HEK293 (cell line): ENCODE measurements around the gene MAGEB1.

ENCODE experiments used
- CTCF ChIA-PET: fragments of 350-600 bp; formaldehyde crosslinking; extraction: SDS; loops from one replicate; lab custom pipeline; 2021; ENCODE audit warnings: antibody characterized with exemption; lab: Yijun Ruan, JAX
- POLR2A ChIA-PET: fragments of 300-600 bp; formaldehyde crosslinking; extraction: SDS; loops from one replicate; lab custom pipeline; 2020; ENCODE audit warnings: antibody characterized with exemption, inconsistent platforms; lab: Yijun Ruan, JAX
- H3K27ac ChIP-seq: fragments of 200-500 bp; sonication (Bioruptor generic); 2 replicates; pipeline ENCODE4 v1.5.1; 2014; ENCODE audit warnings: low read depth, low read length, control low read depth, inconsistent platforms; ENCODE audit errors: extremely low read depth
- H3K36me3 ChIP-seq, 2 experiments: fragments of 200-500 bp in 1 of 2; sonication (Bioruptor generic) in 1 of 2; 1 replicate in 1 of 2; 2 replicates in 1 of 2; pipeline ENCODE4 v1.5.1; 2014 to 2017; ENCODE audit warnings: inconsistent platforms in 2 of 2, low read length in 2 of 2; ENCODE audit not compliant: control insufficient read depth in 2 of 2, insufficient read depth in 1 of 2
- H3K4me1 ChIP-seq: fragments of 200-500 bp; sonication (Bioruptor generic); 2 replicates; pipeline ENCODE4 v1.5.1; 2014; ENCODE audit warnings: mild to moderate bottlenecking, low read length, inconsistent platforms; ENCODE audit not compliant: control insufficient read depth, insufficient read depth
- H3K4me3 ChIP-seq: 2 replicates; pipeline ENCODE4 v1.5.1; 2011; ENCODE audit warnings: low read depth, mild to moderate bottlenecking, control low read depth, low read length, moderate library complexity
- H3K9me3 ChIP-seq: fragments of 200-500 bp; sonication (Bioruptor generic); 2 replicates; pipeline ENCODE4 v1.5.1; 2014; ENCODE audit warnings: low read depth, low read length, inconsistent platforms; ENCODE audit not compliant: control insufficient read depth, insufficient read depth
- GLI2 ChIP-seq: fragments of 450-650 bp; formaldehyde crosslinking; IDR thresholded peaks from 2 replicates; pipeline ENCODE4; 2017; ENCODE audit warnings: missing biosample characterization, missing genetic modification characterization, low read depth, borderline replicate concordance
- TSHZ1 ChIP-seq: fragments of 450-650 bp; formaldehyde crosslinking; IDR thresholded peaks from 2 replicates; pipeline ENCODE4 v1.5.1; 2016; ENCODE audit warnings: missing biosample characterization, missing genetic modification characterization, borderline replicate concordance
- ZBTB17 ChIP-seq: fragments of 450-650 bp; formaldehyde crosslinking; IDR thresholded peaks from 2 replicates; pipeline ENCODE4 v1.5.1; 2016; ENCODE audit warnings: missing biosample characterization, missing genetic modification characterization
- ZBTB7A ChIP-seq: fragments of 450-650 bp; formaldehyde crosslinking; IDR thresholded peaks from 2 replicates; pipeline ENCODE4 v1.5.1; 2016; ENCODE audit warnings: low read depth, missing biosample characterization, missing genetic modification characterization
- ZBTB8A ChIP-seq: fragments of 450-650 bp; formaldehyde crosslinking; IDR thresholded peaks from 2 replicates; pipeline ENCODE4 v1.5.1; 2016; ENCODE audit warnings: missing biosample characterization, missing genetic modification characterization
- ZNF132 ChIP-seq: fragments of 450-650 bp; formaldehyde crosslinking; IDR thresholded peaks from 2 replicates; pipeline ENCODE4 v1.5.1; 2017; ENCODE audit warnings: missing biosample characterization, missing genetic modification characterization, borderline replicate concordance
- ZNF155 ChIP-seq: fragments of 450-650 bp; formaldehyde crosslinking; IDR thresholded peaks from 2 replicates; pipeline ENCODE4 v1.5.1; 2016; ENCODE audit warnings: missing biosample characterization, missing genetic modification characterization
- ZNF169 ChIP-seq: fragments of 450-650 bp; formaldehyde crosslinking; IDR thresholded peaks from 2 replicates; pipeline ENCODE4 v1.5.1; 2016; ENCODE audit warnings: missing biosample characterization, missing genetic modification characterization
- ZNF274 ChIP-seq, 2 experiments: fragments of 200-500 bp in 1 of 2; fragments of 450-650 bp in 1 of 2; sonication (Bioruptor generic) in 1 of 2; formaldehyde crosslinking in 1 of 2; IDR thresholded peaks; 2 replicates each; pipeline versions ENCODE4 v1.5.1 to v1.6.1; 2014 to 2016; ENCODE audit warnings: borderline replicate concordance in 1 of 2, inconsistent platforms in 1 of 2, low read length in 1 of 2, missing biosample characterization in 1 of 2, missing genetic modification characterization in 1 of 2
- ZNF280D ChIP-seq: fragments of 450-650 bp; formaldehyde crosslinking; IDR thresholded peaks from 2 replicates; pipeline ENCODE4 v1.5.1; 2016; ENCODE audit warnings: missing biosample characterization, missing genetic modification characterization
- ZNF302 ChIP-seq: fragments of 450-650 bp; formaldehyde crosslinking; IDR thresholded peaks from 2 replicates; pipeline ENCODE4 v1.5.1; 2016; ENCODE audit warnings: missing biosample characterization, missing genetic modification characterization, low read depth
- ZNF341 ChIP-seq: fragments of 450-650 bp; formaldehyde crosslinking; IDR thresholded peaks from 2 replicates; pipeline ENCODE4; 2016; ENCODE audit warnings: low read depth, missing biosample characterization, missing genetic modification characterization
- ZNF549 ChIP-seq: fragments of 450-650 bp; IDR thresholded peaks from 2 replicates; pipeline ENCODE4 v1.5.1; 2018; ENCODE audit warnings: missing biosample characterization, missing genetic modification characterization, mild to moderate bottlenecking, inconsistent platforms, moderate library complexity
- ZNF629 ChIP-seq: fragments of 450-650 bp; formaldehyde crosslinking; IDR thresholded peaks from 2 replicates; pipeline ENCODE4 v1.5.1; 2017; ENCODE audit warnings: missing biosample characterization, missing genetic modification characterization
- ZNF791 ChIP-seq: fragments of 450-650 bp; formaldehyde crosslinking; IDR thresholded peaks from 2 replicates; pipeline ENCODE4 v1.5.1; 2016; ENCODE audit warnings: missing biosample characterization, missing genetic modification characterization
- TF ChIP-seq, protein P1 (sequence below): fragments of 450-650 bp; formaldehyde crosslinking; IDR thresholded peaks from 2 replicates; pipeline ENCODE4 v1.5.1; 2016; ENCODE audit warnings: missing biosample characterization, missing genetic modification characterization, borderline replicate concordance
- TF ChIP-seq, protein P2 (sequence below): fragments of 450-650 bp; formaldehyde crosslinking; IDR thresholded peaks from 2 replicates; pipeline ENCODE4 v1.5.1; 2016; ENCODE audit warnings: missing biosample characterization, missing genetic modification characterization, low read depth

MAGEB1 gene

GRCh38 chrX:30282527-30282926 lies 35.6 kb downstream of the MAGEB1 start:
- H3K4me3 ChIP-seq, result no peak overlapping the region
- no peaks in the 10 kb centered on the region for H3K36me3 ChIP-seq
- POLR2A ChIA-PET, result no interaction called here
- no peaks in the 10 kb centered on the region for H3K9me3 ChIP-seq
- H3K4me1 ChIP-seq, result no peaks in the 10 kb centered on the region
- CTCF ChIA-PET, result no interaction called here
- no peak for TF ChIP-seq ZNF132
- no peak for TF ChIP-seq ZNF549 (tag by site-specific recombination)
- no peak for TF ChIP-seq ZNF274 (IDR thresholded peaks at IDR 0.05; ENCODE audit: low read length)
- no peak for TF ChIP-seq ZNF274 (tag by site-specific recombination; IDR thresholded peaks at IDR 0.05; ENCODE audit: borderline replicate concordance)
- TF ChIP-seq ZNF169 (tag by site-specific recombination), result no peak
- TF ChIP-seq TSHZ1 (tag by site-specific recombination), result no peak
- TF ChIP-seq ZBTB7A, result no peak
- TF ChIP-seq ZNF629 (tag by site-specific recombination), result no peak
- TF ChIP-seq, protein P1, sequence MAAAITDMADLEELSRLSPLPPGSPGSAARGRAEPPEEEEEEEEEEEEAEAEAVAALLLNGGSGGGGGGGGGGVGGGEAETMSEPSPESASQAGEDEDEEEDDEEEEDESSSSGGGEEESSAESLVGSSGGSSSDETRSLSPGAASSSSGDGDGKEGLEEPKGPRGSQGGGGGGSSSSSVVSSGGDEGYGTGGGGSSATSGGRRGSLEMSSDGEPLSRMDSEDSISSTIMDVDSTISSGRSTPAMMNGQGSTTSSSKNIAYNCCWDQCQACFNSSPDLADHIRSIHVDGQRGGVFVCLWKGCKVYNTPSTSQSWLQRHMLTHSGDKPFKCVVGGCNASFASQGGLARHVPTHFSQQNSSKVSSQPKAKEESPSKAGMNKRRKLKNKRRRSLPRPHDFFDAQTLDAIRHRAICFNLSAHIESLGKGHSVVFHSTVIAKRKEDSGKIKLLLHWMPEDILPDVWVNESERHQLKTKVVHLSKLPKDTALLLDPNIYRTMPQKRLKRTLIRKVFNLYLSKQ, result no peak
- no peak for TF ChIP-seq ZNF791 (tag by site-specific recombination)
- H3K27ac ChIP-seq, result no peak overlapping the region

GRCh38 chrX:30283456-30284200 lies 36.7 kb downstream of the MAGEB1 start:
- TF ChIP-seq GLI2 (tag by site-specific recombination), result no peak
- no peak for TF ChIP-seq ZNF132
- H3K36me3 ChIP-seq, result no peaks in the 10 kb centered on the region
- ChIA-PET POLR2A (no interaction called here), CTCF (interaction anchor here (0.7 kb wide), 1 partner anchor 989 kb away, joined by 3 read pairs; no protein-coding TSS in a partner anchor)
- no peaks in the 10 kb centered on the region for H3K9me3 ChIP-seq
- no peaks in the 10 kb centered on the region for H3K4me1 ChIP-seq
- H3K4me3 ChIP-seq, result no peak overlapping the region
- H3K27ac ChIP-seq, result no peak overlapping the region

DNA sequence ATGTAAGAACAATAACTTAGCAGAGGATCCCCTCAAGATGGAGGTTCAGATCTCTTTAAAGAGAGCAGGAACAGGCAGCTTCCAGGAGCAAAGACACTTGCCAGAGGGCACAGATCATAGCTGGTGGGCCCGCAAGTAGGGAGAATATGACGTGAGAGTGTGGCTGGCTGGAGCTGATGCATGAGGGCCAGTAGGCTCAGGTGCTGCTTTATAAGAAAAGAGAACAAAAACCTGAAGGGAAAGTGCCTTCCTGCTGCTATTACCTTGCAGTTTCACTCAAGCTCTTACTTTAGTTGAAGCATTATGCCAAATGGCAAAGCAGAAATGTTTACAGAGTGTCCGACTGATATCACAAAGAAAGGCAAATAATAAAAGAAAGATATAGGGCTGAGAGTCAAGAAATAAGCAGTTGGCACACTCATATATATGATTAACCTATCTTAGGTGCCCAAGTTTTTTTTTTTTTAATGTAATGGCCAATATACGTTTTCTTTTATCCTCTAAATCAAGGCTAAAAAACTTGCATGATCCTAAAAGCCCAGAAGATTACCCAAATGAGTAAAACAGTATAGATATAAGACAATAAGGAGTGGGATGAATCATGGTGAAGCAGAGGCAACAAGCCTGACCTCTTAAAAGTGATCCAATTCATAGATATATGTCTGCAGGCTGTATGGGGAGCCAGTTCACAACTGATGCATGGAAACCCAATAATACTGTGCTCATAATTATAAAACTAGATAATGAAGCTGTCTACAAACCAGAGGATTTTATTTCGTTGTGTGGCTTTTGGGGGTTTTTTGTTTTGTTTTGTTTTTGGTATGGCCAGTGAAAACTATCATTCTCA lies 49.7 kb downstream of the MAGEB1 start:
- Histone ChIP-seq H3K4me3 (no peak overlapping the region), H3K27ac (no peak overlapping the region), H3K9me3 (no peaks in the 10 kb centered on the region), H3K36me3 (no peaks in the 10 kb centered on the region), H3K4me1 (no peaks in the 10 kb centered on the region)
- ChIA-PET CTCF (interaction anchor here (0.7 kb wide), 1 partner anchor 166 kb away, joined by 6 read pairs; no protein-coding TSS in a partner anchor), POLR2A (no interaction called here)
- TF ChIP-seq ZBTB8A (tag by site-specific recombination), result no peak
- TF ChIP-seq ZNF341 (tag by site-specific recombination), result no peak
- TF ChIP-seq, protein P2, sequence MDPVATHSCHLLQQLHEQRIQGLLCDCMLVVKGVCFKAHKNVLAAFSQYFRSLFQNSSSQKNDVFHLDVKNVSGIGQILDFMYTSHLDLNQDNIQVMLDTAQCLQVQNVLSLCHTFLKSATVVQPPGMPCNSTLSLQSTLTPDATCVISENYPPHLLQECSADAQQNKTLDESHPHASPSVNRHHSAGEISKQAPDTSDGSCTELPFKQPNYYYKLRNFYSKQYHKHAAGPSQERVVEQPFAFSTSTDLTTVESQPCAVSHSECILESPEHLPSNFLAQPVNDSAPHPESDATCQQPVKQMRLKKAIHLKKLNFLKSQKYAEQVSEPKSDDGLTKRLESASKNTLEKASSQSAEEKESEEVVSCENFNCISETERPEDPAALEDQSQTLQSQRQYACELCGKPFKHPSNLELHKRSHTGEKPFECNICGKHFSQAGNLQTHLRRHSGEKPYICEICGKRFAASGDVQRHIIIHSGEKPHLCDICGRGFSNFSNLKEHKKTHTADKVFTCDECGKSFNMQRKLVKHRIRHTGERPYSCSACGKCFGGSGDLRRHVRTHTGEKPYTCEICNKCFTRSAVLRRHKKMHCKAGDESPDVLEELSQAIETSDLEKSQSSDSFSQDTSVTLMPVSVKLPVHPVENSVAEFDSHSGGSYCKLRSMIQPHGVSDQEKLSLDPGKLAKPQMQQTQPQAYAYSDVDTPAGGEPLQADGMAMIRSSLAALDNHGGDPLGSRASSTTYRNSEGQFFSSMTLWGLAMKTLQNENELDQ (tag by site-specific recombination), result no peak
- no peak for TF ChIP-seq ZBTB17 (tag by site-specific recombination)
- no peak for TF ChIP-seq ZNF155 (tag by site-specific recombination)
- TF ChIP-seq ZNF302 (tag by site-specific recombination), result no peak
- no peak for TF ChIP-seq ZBTB7A
- TF ChIP-seq ZNF549 (tag by site-specific recombination), result no peak
- TF ChIP-seq ZNF280D (tag by site-specific recombination), result no peak
